Loucy (cell line): Measurements from ENCODE around the gene MSANTD2.

ENCODE experiments used
- CTCF ChIP-seq: fragments of 200-600 bp; sonication (generic); conservative IDR thresholded peaks from 2 replicates; pipeline ENCODE4 v1.5.1; 2014; ENCODE audit warnings: mild to moderate bottlenecking, antibody characterized with exemption, low read length
- EZH2phosphoT487 ChIP-seq: fragments of 200-600 bp; IDR thresholded peaks from 2 replicates; pipeline ENCODE4 v1.6.1; 2018; ENCODE audit warnings: antibody characterized with exemption, mild to moderate bottlenecking, moderate library complexity, borderline replicate concordance

GRCh38 chr11:124834526-124835180 is 34.4 kb upstream of the MSANTD2 start:
- TF ChIP-seq CTCF (no peak), EZH2phosphoT487 (no peak)
